K562 treated with DMSO at 1 percent for 12 hours (cell line): Measurements from ENCODE around the gene NUTM2A. TPM values are rescaled to one million over a fixed set of nuclear protein-coding genes. Genes with fewer than 3 reads are reported as not detected.

Experiments
- total RNA-seq: library from RNA; unstranded; fragments of 300-600 nt; gene quantifications from 2 replicates; pipeline ENCODE4 v1.2.3, GENCODE V29; 2022; ENCODE audit not compliant: insufficient read depth

Gene NUTM2A
- total RNA-seq, result 2.1 and 4.6 TPM in 2 replicates

GRCh38 chr10:87225148-87225547, at the start of gene NUTM2A:
Gene NUTM2A, plus strand, starts transcription at chr10:87225448. Its CDS starts 383 bp downstream, at chr10:87225831.

Other genes starting within 250 kb of the NUTM2A start
- gene FAM25A, start 205.2 kb upstream of the NUTM2A start, total RNA-seq, result not detected in 2 replicates
- gene GLUD1, start 130.6 kb upstream of the NUTM2A start, total RNA-seq, result 32.1 and 68.8 TPM in 2 replicates
- gene SHLD2, start 130.2 kb upstream of the NUTM2A start, total RNA-seq, result 5.0 and 13.9 TPM in 2 replicates
- gene NUTM2D, start 132.3 kb downstream of the NUTM2A start, total RNA-seq, result 5.0 and 15.2 TPM in 2 replicates